Measurements from ENCODE around the gene COQ8A.

Gene COQ8A

DNA sequence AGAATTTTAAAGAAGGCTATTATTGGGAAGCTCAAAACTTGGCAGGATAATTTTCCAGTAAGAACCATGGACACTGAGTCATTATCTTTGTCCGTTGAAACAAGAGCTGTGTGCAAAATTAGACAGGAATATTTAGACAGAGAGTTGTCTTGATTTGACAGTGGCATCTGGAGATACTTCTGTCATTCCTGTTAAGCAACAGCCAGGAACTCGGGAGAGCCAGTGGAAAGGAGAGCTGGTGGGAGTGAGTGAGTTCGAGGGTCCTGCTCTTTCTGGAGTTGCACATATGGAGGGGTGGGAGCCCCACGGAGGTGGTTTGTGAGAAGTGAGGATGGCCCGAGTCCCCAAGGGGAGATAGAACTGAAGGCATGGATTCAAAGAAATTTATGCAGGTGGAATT, 3.1 kb downstream of the COQ8A start:
- ATAC-seq, result no peak
- TF ChIP-seq ESRRG (CRISPR knock-in tag; IDR thresholded peaks at IDR 0.05), result no peak
- TF ChIP-seq, protein P1, sequence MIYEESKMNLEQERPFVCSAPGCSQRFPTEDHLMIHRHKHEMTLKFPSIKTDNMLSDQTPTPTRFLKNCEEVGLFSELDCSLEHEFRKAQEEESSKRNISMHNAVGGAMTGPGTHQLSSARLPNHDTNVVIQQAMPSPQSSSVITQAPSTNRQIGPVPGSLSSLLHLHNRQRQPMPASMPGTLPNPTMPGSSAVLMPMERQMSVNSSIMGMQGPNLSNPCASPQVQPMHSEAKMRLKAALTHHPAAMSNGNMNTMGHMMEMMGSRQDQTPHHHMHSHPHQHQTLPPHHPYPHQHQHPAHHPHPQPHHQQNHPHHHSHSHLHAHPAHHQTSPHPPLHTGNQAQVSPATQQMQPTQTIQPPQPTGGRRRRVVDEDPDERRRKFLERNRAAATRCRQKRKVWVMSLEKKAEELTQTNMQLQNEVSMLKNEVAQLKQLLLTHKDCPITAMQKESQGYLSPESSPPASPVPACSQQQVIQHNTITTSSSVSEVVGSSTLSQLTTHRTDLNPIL (CRISPR knock-in tag; IDR thresholded peaks at IDR 0.05; ENCODE audit: low read depth), result no peak
- TF ChIP-seq GLIS3 (CRISPR knock-in tag; IDR thresholded peaks at IDR 0.05), result no peak
- TF ChIP-seq ZC3H10 (CRISPR knock-in tag; IDR thresholded peaks at IDR 0.05), result no peak
- TF ChIP-seq CSDC2 (CRISPR knock-in tag; IDR thresholded peaks at IDR 0.05), result no peak
- TF ChIP-seq BACH2 (CRISPR knock-in tag; IDR thresholded peaks at IDR 0.05; ENCODE audit: borderline replicate concordance), result no peak
- no peak for TF ChIP-seq ZFP3 (CRISPR knock-in tag; IDR thresholded peaks at IDR 0.05)

- ATAC-seq, result no peak
These were observed 3.8 kb downstream of the COQ8A start for GRCh38 chr1:226943927-226944326.

DNA sequence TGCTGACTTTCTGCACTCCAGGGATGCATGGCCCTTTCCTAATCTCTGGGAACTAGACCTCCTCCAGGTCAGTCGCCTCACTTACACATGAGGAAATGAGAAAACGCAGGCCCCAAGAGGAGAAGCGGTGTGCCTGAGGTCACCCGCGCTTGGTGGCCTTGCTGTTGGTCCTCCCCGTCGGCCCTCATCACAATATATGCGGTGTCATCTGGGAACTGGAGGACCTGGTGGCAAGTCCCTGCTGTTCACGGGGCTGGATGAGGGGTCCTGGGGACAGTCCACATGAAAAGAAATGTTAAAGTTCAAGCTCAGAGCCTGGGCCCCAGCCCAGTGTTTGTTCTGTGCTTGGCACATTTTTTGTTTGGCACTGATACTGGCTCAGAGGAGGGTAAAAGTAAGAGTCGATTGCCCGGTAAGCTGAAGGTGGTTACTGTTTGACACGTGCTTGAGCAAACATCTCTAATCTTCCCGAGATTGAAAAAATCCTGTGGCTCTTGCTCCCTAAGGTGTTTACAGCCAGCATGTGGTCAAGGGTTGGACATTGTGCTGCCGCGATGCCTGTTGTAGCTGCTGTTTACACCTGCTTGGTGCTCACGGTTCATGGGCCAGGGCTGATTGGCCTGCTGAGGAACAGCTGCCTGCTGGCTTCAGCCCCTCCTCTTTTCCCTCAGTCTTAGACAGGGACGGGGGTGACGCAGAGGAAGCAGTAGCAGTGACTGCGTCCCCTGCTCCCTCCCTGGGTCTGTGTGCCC, 5.2 kb downstream of the COQ8A start:
- TF ChIP-seq ZC3H10 (CRISPR knock-in tag; IDR thresholded peaks at IDR 0.05), result no peak
- TF ChIP-seq, protein P2, sequence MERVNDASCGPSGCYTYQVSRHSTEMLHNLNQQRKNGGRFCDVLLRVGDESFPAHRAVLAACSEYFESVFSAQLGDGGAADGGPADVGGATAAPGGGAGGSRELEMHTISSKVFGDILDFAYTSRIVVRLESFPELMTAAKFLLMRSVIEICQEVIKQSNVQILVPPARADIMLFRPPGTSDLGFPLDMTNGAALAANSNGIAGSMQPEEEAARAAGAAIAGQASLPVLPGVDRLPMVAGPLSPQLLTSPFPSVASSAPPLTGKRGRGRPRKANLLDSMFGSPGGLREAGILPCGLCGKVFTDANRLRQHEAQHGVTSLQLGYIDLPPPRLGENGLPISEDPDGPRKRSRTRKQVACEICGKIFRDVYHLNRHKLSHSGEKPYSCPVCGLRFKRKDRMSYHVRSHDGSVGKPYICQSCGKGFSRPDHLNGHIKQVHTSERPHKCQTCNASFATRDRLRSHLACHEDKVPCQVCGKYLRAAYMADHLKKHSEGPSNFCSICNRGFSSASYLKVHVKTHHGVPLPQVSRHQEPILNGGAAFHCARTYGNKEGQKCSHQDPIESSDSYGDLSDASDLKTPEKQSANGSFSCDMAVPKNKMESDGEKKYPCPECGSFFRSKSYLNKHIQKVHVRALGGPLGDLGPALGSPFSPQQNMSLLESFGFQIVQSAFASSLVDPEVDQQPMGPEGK (CRISPR knock-in tag; IDR thresholded peaks at IDR 0.05; ENCODE audit: borderline replicate concordance), result no peak
- no peak for TF ChIP-seq BACH2 (CRISPR knock-in tag; IDR thresholded peaks at IDR 0.05; ENCODE audit: borderline replicate concordance)
- TF ChIP-seq RARB (CRISPR knock-in tag; IDR thresholded peaks at IDR 0.05), result no peak
- TF ChIP-seq CSDC2 (CRISPR knock-in tag; IDR thresholded peaks at IDR 0.05), result no peak
- TF ChIP-seq, protein P1 (CRISPR knock-in tag; IDR thresholded peaks at IDR 0.05; ENCODE audit: low read depth), result no peak
- no peak for TF ChIP-seq OSR1 (CRISPR knock-in tag; IDR thresholded peaks at IDR 0.05)
- no peak for TF ChIP-seq TOX (CRISPR knock-in tag; IDR thresholded peaks at IDR 0.05; ENCODE audit: borderline replicate concordance)
- no peak for TF ChIP-seq SNAI2 (CRISPR knock-in tag; IDR thresholded peaks at IDR 0.05)
- no peak for TF ChIP-seq ZNF70 (CRISPR knock-in tag; IDR thresholded peaks at IDR 0.05)
- no peak for TF ChIP-seq ARNTL (CRISPR knock-in tag; IDR thresholded peaks at IDR 0.05; ENCODE audit: borderline replicate concordance, low read depth)
- TF ChIP-seq ISL1 (CRISPR knock-in tag; IDR thresholded peaks at IDR 0.05), result no peak
- no peak for TF ChIP-seq TCF4 (CRISPR knock-in tag; IDR thresholded peaks at IDR 0.05; ENCODE audit: borderline replicate concordance)
- no peak for ATAC-seq

More at GRCh38 chr1:226943927-226944326, 3.8 kb downstream of the COQ8A start:
- TF ChIP-seq GLIS3 (CRISPR knock-in tag; IDR thresholded peaks at IDR 0.05) (no peak), SNAI2 (CRISPR knock-in tag; IDR thresholded peaks at IDR 0.05) (no peak), PPARA (CRISPR knock-in tag; IDR thresholded peaks at IDR 0.05; ENCODE audit: borderline replicate concordance) (no peak), ESRRG (CRISPR knock-in tag; IDR thresholded peaks at IDR 0.05) (no peak), ISL1 (CRISPR knock-in tag; IDR thresholded peaks at IDR 0.05) (no peak), ZFP30 (CRISPR knock-in tag; IDR thresholded peaks at IDR 0.05) (no peak), TCF4 (CRISPR knock-in tag; IDR thresholded peaks at IDR 0.05; ENCODE audit: borderline replicate concordance) (no peak), TOX (CRISPR knock-in tag; IDR thresholded peaks at IDR 0.05; ENCODE audit: borderline replicate concordance) (no peak), ZFP3 (CRISPR knock-in tag; IDR thresholded peaks at IDR 0.05) (no peak), ZNF565 (CRISPR knock-in tag; conservative IDR thresholded peaks at IDR 0.05; ENCODE audit: low read depth) (no peak), RARB (CRISPR knock-in tag; IDR thresholded peaks at IDR 0.05) (no peak), OSR1 (CRISPR knock-in tag; IDR thresholded peaks at IDR 0.05) (no peak), CSDC2 (CRISPR knock-in tag; IDR thresholded peaks at IDR 0.05) (no peak)
- TF ChIP-seq, protein P3, sequence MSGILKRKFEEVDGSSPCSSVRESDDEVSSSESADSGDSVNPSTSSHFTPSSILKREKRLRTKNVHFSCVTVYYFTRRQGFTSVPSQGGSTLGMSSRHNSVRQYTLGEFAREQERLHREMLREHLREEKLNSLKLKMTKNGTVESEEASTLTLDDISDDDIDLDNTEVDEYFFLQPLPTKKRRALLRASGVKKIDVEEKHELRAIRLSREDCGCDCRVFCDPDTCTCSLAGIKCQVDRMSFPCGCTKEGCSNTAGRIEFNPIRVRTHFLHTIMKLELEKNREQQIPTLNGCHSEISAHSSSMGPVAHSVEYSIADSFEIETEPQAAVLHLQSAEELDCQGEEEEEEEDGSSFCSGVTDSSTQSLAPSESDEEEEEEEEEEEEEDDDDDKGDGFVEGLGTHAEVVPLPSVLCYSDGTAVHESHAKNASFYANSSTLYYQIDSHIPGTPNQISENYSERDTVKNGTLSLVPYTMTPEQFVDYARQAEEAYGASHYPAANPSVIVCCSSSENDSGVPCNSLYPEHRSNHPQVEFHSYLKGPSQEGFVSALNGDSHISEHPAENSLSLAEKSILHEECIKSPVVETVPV (CRISPR knock-in tag; IDR thresholded peaks at IDR 0.05), result no peak
- TF ChIP-seq, protein P2 (CRISPR knock-in tag; IDR thresholded peaks at IDR 0.05; ENCODE audit: borderline replicate concordance), result no peak
- TF ChIP-seq, protein P4, sequence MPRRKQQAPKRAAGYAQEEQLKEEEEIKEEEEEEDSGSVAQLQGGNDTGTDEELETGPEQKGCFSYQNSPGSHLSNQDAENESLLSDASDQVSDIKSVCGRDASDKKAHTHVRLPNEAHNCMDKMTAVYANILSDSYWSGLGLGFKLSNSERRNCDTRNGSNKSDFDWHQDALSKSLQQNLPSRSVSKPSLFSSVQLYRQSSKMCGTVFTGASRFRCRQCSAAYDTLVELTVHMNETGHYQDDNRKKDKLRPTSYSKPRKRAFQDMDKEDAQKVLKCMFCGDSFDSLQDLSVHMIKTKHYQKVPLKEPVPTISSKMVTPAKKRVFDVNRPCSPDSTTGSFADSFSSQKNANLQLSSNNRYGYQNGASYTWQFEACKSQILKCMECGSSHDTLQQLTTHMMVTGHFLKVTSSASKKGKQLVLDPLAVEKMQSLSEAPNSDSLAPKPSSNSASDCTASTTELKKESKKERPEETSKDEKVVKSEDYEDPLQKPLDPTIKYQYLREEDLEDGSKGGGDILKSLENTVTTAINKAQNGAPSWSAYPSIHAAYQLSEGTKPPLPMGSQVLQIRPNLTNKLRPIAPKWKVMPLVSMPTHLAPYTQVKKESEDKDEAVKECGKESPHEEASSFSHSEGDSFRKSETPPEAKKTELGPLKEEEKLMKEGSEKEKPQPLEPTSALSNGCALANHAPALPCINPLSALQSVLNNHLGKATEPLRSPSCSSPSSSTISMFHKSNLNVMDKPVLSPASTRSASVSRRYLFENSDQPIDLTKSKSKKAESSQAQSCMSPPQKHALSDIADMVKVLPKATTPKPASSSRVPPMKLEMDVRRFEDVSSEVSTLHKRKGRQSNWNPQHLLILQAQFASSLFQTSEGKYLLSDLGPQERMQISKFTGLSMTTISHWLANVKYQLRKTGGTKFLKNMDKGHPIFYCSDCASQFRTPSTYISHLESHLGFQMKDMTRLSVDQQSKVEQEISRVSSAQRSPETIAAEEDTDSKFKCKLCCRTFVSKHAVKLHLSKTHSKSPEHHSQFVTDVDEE (CRISPR knock-in tag; IDR thresholded peaks at IDR 0.05), result no peak

All from SK-N-SH treated with all-trans-retinoic acid at 6 μM for 48 hours (cell line).